GM23248 (cell line): ENCODE results near the gene MAST3.

ENCODE experiments used
- EZH2 ChIP-seq: fragments of 200-600 bp; sonication (generic); IDR thresholded peaks from 2 replicates; pipeline ENCODE4 v1.6.1; 2018; ENCODE audit warnings: antibody characterized with exemption, mild to moderate bottlenecking; ENCODE audit not compliant: insufficient read depth, poor library complexity, severe bottlenecking
- EZH2phosphoT487 ChIP-seq: fragments of 200-600 bp; sonication (generic); IDR thresholded peaks from 2 replicates; pipeline ENCODE4 v1.6.1; 2018; ENCODE audit warnings: antibody characterized with exemption, moderate library complexity, mild to moderate bottlenecking, low read depth; ENCODE audit not compliant: insufficient read depth

GRCh38 chr19:18059297-18059696, 38.3 kb upstream of the MAST3 start:
- TF ChIP-seq EZH2 (no peak), EZH2phosphoT487 (no peak)
